Measurements from ENCODE around the gene PAK5. TPM values are rescaled to one million over a fixed set of nuclear protein-coding genes. Genes with fewer than 3 reads are reported as not detected.

Gene PAK5
- total RNA-seq, 1 donor from 2014 or later, result 0.21 TPM

- TF ChIP-seq CTCF (IDR thresholded peaks at IDR 0.05), result no peak
- DNase-seq (no peak), ATAC-seq (no peak)
- Histone ChIP-seq H3K9me3 (no peaks in the 10 kb centered on the region), H3K4me3 (no peak overlapping the region), H3K27me3 (ENCODE audit: low read depth) (no peaks in the 10 kb centered on the region), H3K27ac (no peak overlapping the region), H3K36me3 (no peaks in the 10 kb centered on the region), H3K4me1 (no peaks in the 10 kb centered on the region)
- intact Hi-C loops (cut with DNase I), result no loop called here
Measured at GRCh38 chr20:9672027-9672426, 166.8 kb downstream of the PAK5 start.

GRCh38 chr20:9668381-9668780 lies 170.5 kb downstream of the PAK5 start:
- no peaks in the 10 kb centered on the region for H3K9me3 ChIP-seq
- H3K36me3 ChIP-seq, result no peaks in the 10 kb centered on the region
- H3K4me1 ChIP-seq, result no peaks in the 10 kb centered on the region
- H3K27me3 ChIP-seq (ENCODE audit: low read depth), result no peaks in the 10 kb centered on the region
- intact Hi-C loops (cut with DNase I), result no loop called here
- TF ChIP-seq CTCF (IDR thresholded peaks at IDR 0.05), result no peak
- no peak overlapping the region for H3K4me3 ChIP-seq
- DNase-seq (no peak), ATAC-seq (no peak)
- no peak overlapping the region for H3K27ac ChIP-seq

- intact Hi-C loops (cut with DNase I), result no loop called here
- H3K27me3 ChIP-seq (ENCODE audit: low read depth), result no peaks in the 10 kb centered on the region
- ATAC-seq (no peak), DNase-seq (no peak)
- H3K27ac ChIP-seq, result no peak overlapping the region
- no peak for TF ChIP-seq CTCF (IDR thresholded peaks at IDR 0.05)
- no peaks in the 10 kb centered on the region for H3K9me3 ChIP-seq
- H3K4me3 ChIP-seq, result no peak overlapping the region
- H3K36me3 ChIP-seq, result no peaks in the 10 kb centered on the region
- H3K4me1 ChIP-seq, result no peaks in the 10 kb centered on the region
Measured at GRCh38 chr20:9663423-9663822, 175.5 kb downstream of the PAK5 start.

GRCh38 chr20:9660236-9660868 lies 178.5 kb downstream of the PAK5 start:
- ATAC-seq (no peak), DNase-seq (no peak)
- Histone ChIP-seq H3K27ac (no peak overlapping the region), H3K27me3 (ENCODE audit: low read depth) (no peaks in the 10 kb centered on the region), H3K36me3 (no peaks in the 10 kb centered on the region), H3K4me3 (no peak overlapping the region), H3K4me1 (no peaks in the 10 kb centered on the region), H3K9me3 (no peaks in the 10 kb centered on the region)
- intact Hi-C loops (cut with DNase I), result no loop called here
- no peak for TF ChIP-seq CTCF (IDR thresholded peaks at IDR 0.05)

GRCh38 chr20:9647741-9648140 lies 191.1 kb downstream of the PAK5 start:
- intact Hi-C loops (cut with DNase I), result no loop called here

More at GRCh38 chr20:9647741-9648140, 191.1 kb downstream of the PAK5 start:
- TF ChIP-seq CTCF (IDR thresholded peaks at IDR 0.05), result no peak
- DNase-seq, result no peak
- H3K27ac ChIP-seq, result no peak overlapping the region
- no peaks in the 10 kb centered on the region for H3K27me3 ChIP-seq (ENCODE audit: low read depth)
- H3K9me3 ChIP-seq, result no peaks in the 10 kb centered on the region
- H3K36me3 ChIP-seq, result no peaks in the 10 kb centered on the region
- H3K4me3 ChIP-seq, result no peak overlapping the region
- ATAC-seq, result no peak
- no peaks in the 10 kb centered on the region for H3K4me1 ChIP-seq

Data from lower lobe of right lung (tissue), 2 donors.